ENCODE measurements around the gene TMC8. TPM values are rescaled to one million over a fixed set of nuclear protein-coding genes. Genes with fewer than 3 reads are reported as not detected.
A peak's percentile ranks its signal among the peaks of the same experiment; 100 is the strongest.

TMC8 gene
- total RNA-seq, 1 donor from 2014 or later, result 26.6 TPM

GRCh38 chr17:78184868-78185267, 54.3 kb downstream of the TMC8 start:
- DNase-seq, result no peak
- intact Hi-C loops (cut with DNase I), result no loop called here
- no peaks in the 10 kb centered on the region for H3K36me3 ChIP-seq
- no peaks in the 10 kb centered on the region for H3K9me3 ChIP-seq
- H3K27ac ChIP-seq, result no peak overlapping the region
- ATAC-seq, result no peak
- peaks cover 19% of the 10 kb centered on the region for H3K4me1 ChIP-seq
- no peaks in the 10 kb centered on the region for H3K27me3 ChIP-seq
- TF ChIP-seq CTCF (IDR thresholded peaks at IDR 0.05), result no peak
- no peak overlapping the region for H3K4me3 ChIP-seq

- intact Hi-C loops (cut with DNase I), result no loop called here
- TF ChIP-seq CTCF (IDR thresholded peaks at IDR 0.05), result no peak
- Histone ChIP-seq H3K36me3 (peaks cover 3% of the 10 kb centered on the region), H3K27me3 (no peaks in the 10 kb centered on the region), H3K9me3 (no peaks in the 10 kb centered on the region), H3K4me3 (no peak overlapping the region), H3K4me1 (peaks cover 12% of the 10 kb centered on the region), H3K27ac (peak overlapping the region; percentile 20)
- DNase-seq (peak; percentile 73), ATAC-seq (peak; percentile 57)
Observed at GRCh38 chr17:78185981-78186691, 55.6 kb downstream of the TMC8 start.

- Histone ChIP-seq H3K4me1 (peaks cover 12% of the 10 kb centered on the region), H3K36me3 (peaks cover 9% of the 10 kb centered on the region), H3K27ac (peak within 1 kb of the TSS; percentile 60), H3K27me3 (no peaks in the 10 kb centered on the region), H3K9me3 (no peaks in the 10 kb centered on the region), H3K4me3 (peak within 1 kb of the TSS; percentile 48)
- peak; percentile 98 for DNase-seq
- ATAC-seq, result peak; percentile 97
- intact Hi-C loops (cut with DNase I), result no loop called here
- TF ChIP-seq CTCF (IDR thresholded peaks at IDR 0.05), result peak; percentile 78
Observed at GRCh38 chr17:78186692-78187595, 56.4 kb downstream of the TMC8 start, which contains the start of the genes AFMID and TK1. TSS of gene AFMID (plus strand) at chr17:78187362. CDS start at chr17:78187371, 9 bp downstream. TSS of gene TK1 (minus strand) at chr17:78187052. CDS start at chr17:78186994, 58 bp downstream.

Other genes with a start within 250 kb of the TMC8 start
- gene TNRC6C, start 172.1 kb upstream of the TMC8 start, total RNA-seq, result 21.7 TPM
- gene TMC6, start 2.0 kb upstream of the TMC8 start, total RNA-seq, result 176 TPM
- gene C17orf99, start 15.6 kb downstream of the TMC8 start, total RNA-seq, result not detected
- 206 TPM for gene SYNGR2, start 37.8 kb downstream of the TMC8 start, total RNA-seq
- gene TK1, start 56.3 kb downstream of the TMC8 start, total RNA-seq, result 3.3 TPM
- 32.5 TPM for gene AFMID, start 56.6 kb downstream of the TMC8 start, total RNA-seq
- 1.1 TPM for gene BIRC5, start 83.5 kb downstream of the TMC8 start, total RNA-seq
- not detected for gene TMEM235, start 100.9 kb downstream of the TMC8 start, total RNA-seq
- gene SOCS3, start 229.3 kb downstream of the TMC8 start, total RNA-seq, result 82.0 TPM
- gene PGS1, start 247.9 kb downstream of the TMC8 start, total RNA-seq, result 95.5 TPM